ENCODE data around the gene WDFY4.

- TF ChIP-seq CTCF (conservative IDR thresholded peaks at IDR 0.05; ENCODE audit: low read depth, low read length): no peak
- TF ChIP-seq USF2 (IDR thresholded peaks at IDR 0.05; ENCODE audit: low read depth, low read length): no peak
- no peak for TF ChIP-seq CEBPB (IDR thresholded peaks at IDR 0.05; ENCODE audit: low read depth, low read length)
Observed at GRCh38 chr10:48638739-48639527, 45.7 kb upstream of the WDFY4 start.

Measured in IMR-90 (cell line).